ENCODE results near the gene TRPM5. TPM values are rescaled to one million over a fixed set of nuclear protein-coding genes. Genes with fewer than 3 reads are reported as not detected.

Gene TRPM5
- total and polyA plus RNA-seq, 2 of the 4 experiments (the other 2 are of a cell fraction): not detected

DNA sequence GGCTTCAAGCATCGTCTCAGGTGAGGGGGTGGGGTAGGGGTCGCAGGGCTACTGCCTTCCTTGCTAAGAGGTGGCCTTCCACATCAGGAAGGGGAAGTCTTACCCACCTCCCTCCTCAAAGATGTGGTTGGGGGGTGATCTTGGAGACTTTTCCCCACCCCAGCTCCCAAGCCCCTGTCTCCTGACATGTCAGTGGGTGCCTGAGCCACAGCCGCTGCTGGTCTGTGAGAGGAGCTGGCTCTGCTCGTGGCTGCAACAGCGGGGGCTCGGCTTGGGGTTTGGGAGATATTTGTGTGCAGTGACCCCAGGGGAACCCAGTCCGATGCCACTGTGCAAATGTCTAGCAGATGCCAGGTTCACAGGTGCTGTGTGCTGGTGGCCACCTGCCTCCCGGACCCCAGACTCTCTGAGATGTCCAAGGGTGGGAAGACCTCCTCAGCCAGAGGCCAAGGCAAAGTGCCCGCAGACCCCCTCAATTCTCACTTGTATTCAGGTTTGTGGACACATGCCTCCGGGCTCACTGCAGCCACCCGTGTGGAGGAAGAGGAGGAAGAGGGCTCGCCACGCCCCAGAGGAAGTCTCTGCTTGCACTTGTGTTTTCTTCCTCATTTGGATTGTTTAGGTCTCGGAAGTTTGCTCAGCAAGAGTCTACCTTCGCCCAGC is 2.4 kb upstream of the TRPM5 start:
- no peaks in the 10 kb centered on the region for H3K79me1 ChIP-seq (ENCODE audit: low read depth in 1 of 2, low read length in 2 of 2)
- H3K27me3 ChIP-seq (ENCODE audit: control insufficient read depth, insufficient read depth, low read length): peaks cover 61% of the 10 kb centered on the region
- no peak overlapping the region for H3K4ac ChIP-seq (ENCODE audit: low read depth, low read length)
- H3K4me1 ChIP-seq (ENCODE audit: control insufficient read depth, insufficient read depth, low read length): no peaks in the 10 kb centered on the region
- ATAC-seq (ENCODE audit: low read depth) (no peak), DNase-seq (no peak)
- H3K56ac ChIP-seq (ENCODE audit: extremely low read depth, insufficient read depth, low read length): no peak overlapping the region
- H2BK120ac ChIP-seq (ENCODE audit: low read depth, low read length): no peak overlapping the region
- H2AFZ ChIP-seq (replicated peaks; ENCODE audit: low read length, poor library complexity): no peak overlapping the region
- ChIA-PET CTCF (no interaction called here), POLR2A (ENCODE audit: unreplicated experiment) (no interaction called here)
- BruUV-seq (replicated peaks): no TSS peak
- H3K4me2 ChIP-seq (ENCODE audit: low read depth, low read length): no peak overlapping the region
- H2AK9ac ChIP-seq (replicated peaks; ENCODE audit: low read depth, low read length, poor library complexity): no peak overlapping the region
- TF ChIP-seq RCOR1 (IDR thresholded peaks at IDR 0.05; ENCODE audit: insufficient replicate concordance, low read length) (no peak), SMC3 (IDR thresholded peaks at IDR 0.05; ENCODE audit: low read depth, low read length) (no peak), NFE2L2 (IDR thresholded peaks at IDR 0.05; ENCODE audit: low read depth, low read length) (no peak), RAD21 (IDR thresholded peaks at IDR 0.05; ENCODE audit: low read length) (no peak), MAZ (IDR thresholded peaks at IDR 0.05; ENCODE audit: borderline replicate concordance, low read depth, low read length) (no peak), POLR2A (IDR thresholded peaks at IDR 0.05; ENCODE audit: low read depth, low read length) (no peak), FOS (IDR thresholded peaks at IDR 0.05; ENCODE audit: low read depth, low read length) (no peak), CHD1 (IDR thresholded peaks at IDR 0.05; ENCODE audit: low read depth, low read length) (no peak), MXI1 (IDR thresholded peaks at IDR 0.05; ENCODE audit: borderline replicate concordance, low read depth, low read length) (no peak), BHLHE40 (IDR thresholded peaks at IDR 0.05; ENCODE audit: low read depth, low read length) (no peak), MAFK (IDR thresholded peaks at IDR 0.05; ENCODE audit: low read depth, low read length) (no peak)
- TF ChIP-seq, protein P1, sequence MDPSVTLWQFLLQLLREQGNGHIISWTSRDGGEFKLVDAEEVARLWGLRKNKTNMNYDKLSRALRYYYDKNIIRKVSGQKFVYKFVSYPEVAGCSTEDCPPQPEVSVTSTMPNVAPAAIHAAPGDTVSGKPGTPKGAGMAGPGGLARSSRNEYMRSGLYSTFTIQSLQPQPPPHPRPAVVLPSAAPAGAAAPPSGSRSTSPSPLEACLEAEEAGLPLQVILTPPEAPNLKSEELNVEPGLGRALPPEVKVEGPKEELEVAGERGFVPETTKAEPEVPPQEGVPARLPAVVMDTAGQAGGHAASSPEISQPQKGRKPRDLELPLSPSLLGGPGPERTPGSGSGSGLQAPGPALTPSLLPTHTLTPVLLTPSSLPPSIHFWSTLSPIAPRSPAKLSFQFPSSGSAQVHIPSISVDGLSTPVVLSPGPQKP (IDR thresholded peaks at IDR 0.05; ENCODE audit: borderline replicate concordance, low read depth, low read length): no peak
- TF ChIP-seq, protein P2, sequence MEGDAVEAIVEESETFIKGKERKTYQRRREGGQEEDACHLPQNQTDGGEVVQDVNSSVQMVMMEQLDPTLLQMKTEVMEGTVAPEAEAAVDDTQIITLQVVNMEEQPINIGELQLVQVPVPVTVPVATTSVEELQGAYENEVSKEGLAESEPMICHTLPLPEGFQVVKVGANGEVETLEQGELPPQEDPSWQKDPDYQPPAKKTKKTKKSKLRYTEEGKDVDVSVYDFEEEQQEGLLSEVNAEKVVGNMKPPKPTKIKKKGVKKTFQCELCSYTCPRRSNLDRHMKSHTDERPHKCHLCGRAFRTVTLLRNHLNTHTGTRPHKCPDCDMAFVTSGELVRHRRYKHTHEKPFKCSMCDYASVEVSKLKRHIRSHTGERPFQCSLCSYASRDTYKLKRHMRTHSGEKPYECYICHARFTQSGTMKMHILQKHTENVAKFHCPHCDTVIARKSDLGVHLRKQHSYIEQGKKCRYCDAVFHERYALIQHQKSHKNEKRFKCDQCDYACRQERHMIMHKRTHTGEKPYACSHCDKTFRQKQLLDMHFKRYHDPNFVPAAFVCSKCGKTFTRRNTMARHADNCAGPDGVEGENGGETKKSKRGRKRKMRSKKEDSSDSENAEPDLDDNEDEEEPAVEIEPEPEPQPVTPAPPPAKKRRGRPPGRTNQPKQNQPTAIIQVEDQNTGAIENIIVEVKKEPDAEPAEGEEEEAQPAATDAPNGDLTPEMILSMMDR (conservative IDR thresholded peaks at IDR 0.05; ENCODE audit: low read depth, low read length): no peak
- TF ChIP-seq, protein P3, sequence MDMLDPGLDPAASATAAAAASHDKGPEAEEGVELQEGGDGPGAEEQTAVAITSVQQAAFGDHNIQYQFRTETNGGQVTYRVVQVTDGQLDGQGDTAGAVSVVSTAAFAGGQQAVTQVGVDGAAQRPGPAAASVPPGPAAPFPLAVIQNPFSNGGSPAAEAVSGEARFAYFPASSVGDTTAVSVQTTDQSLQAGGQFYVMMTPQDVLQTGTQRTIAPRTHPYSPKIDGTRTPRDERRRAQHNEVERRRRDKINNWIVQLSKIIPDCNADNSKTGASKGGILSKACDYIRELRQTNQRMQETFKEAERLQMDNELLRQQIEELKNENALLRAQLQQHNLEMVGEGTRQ (IDR thresholded peaks at IDR 0.05; ENCODE audit: low read depth, low read length): no peak
- H3K9ac ChIP-seq (ENCODE audit: low read depth, low read length): no peak overlapping the region
- no peaks in the 10 kb centered on the region for H4K20me1 ChIP-seq (ENCODE audit: insufficient read depth, low read length)
- intact Hi-C loops (cut with micrococcal nuclease) (no loop called here), dilution Hi-C loops (cut with HindIII; ENCODE audit: low sequenced_read_pairs, unreplicated experiment) (no loop called here), in situ Hi-C loops (cut with MboI; ENCODE audit: low sequenced_read_pairs) (no loop called here)
- H3K23ac ChIP-seq (ENCODE audit: low read depth, low read length): no peak overlapping the region
- H3K18ac ChIP-seq (ENCODE audit: low read depth, low read length): no peak overlapping the region
- no peak overlapping the region for H2BK15ac ChIP-seq (ENCODE audit: low read depth, low read length)
- no peak overlapping the region for H3K27ac ChIP-seq (ENCODE audit: insufficient read depth, low read length)
- WGBS, 2 experiments (ENCODE audit: extremely low coverage in 2 of 2, insufficient read length in 1 of 2): 90% methylated on average over 2 of the region's 15 CpGs; no CpG with 5 or more reads in 1 of the 2 experiments
- H4K5ac ChIP-seq (ENCODE audit: low read depth, low read length): no peak overlapping the region
- H3K4me3 ChIP-seq (ENCODE audit: insufficient read depth, low read depth, low read length): no peak overlapping the region
- no peak overlapping the region for H4K91ac ChIP-seq (ENCODE audit: insufficient read depth, low read depth, low read length)
- no peak overlapping the region for H2AK5ac ChIP-seq (ENCODE audit: low read depth, low read length)
- no peaks in the 10 kb centered on the region; the same call in 1 of the 2 replicates for H3K9me3 ChIP-seq (ENCODE audit: control insufficient read depth, insufficient read depth, low read length)
- H2BK20ac ChIP-seq (ENCODE audit: low read depth, low read length): no peak overlapping the region
- H2BK5ac ChIP-seq (ENCODE audit: low read depth, low read length, poor library complexity, severe bottlenecking): no peak overlapping the region
- no peaks in the 10 kb centered on the region for H3K36me3 ChIP-seq (ENCODE audit: control insufficient read depth, insufficient read depth, low read length)
- H3K9me1 ChIP-seq (ENCODE audit: insufficient read depth, low read length): no peaks in the 10 kb centered on the region
- H3K14ac ChIP-seq (replicated peaks; ENCODE audit: low read depth, low read length): no peak overlapping the region
- no peak overlapping the region for H4K8ac ChIP-seq (ENCODE audit: low read depth in 2 of 2, low read length in 2 of 2)
